GM18505 (cell line): ENCODE results near the gene CDKN2B-AS1.

Experiments used
- ATAC-seq: cut with Tn5 transposase; IDR thresholded peaks from one replicate; pipeline ENCODE4 v1.9.1; 2021; ENCODE audit not compliant: unreplicated experiment
- POLR2A ChIP-seq: IDR thresholded peaks from 4 replicates; pipeline ENCODE4 v1.6.1; 2011; ENCODE audit warnings: borderline replicate concordance; ENCODE audit not compliant: insufficient read depth, insufficient read length; ENCODE audit errors: extremely low read depth

The CDKN2B-AS1 gene

GRCh38 chr9:22035591-22036011, 41.0 kb downstream of the CDKN2B-AS1 start:
- no peak for TF ChIP-seq POLR2A
- ATAC-seq = no peak

GRCh38 chr9:22036866-22037626, 42.5 kb downstream of the CDKN2B-AS1 start:
- ATAC-seq = no peak
- TF ChIP-seq POLR2A = no peak

- no peak for ATAC-seq
- TF ChIP-seq POLR2A = no peak
Measured at GRCh38 chr9:22037954-22038690, 43.5 kb downstream of the CDKN2B-AS1 start.

GRCh38 chr9:22039258-22039657, 44.7 kb downstream of the CDKN2B-AS1 start:
- TF ChIP-seq POLR2A = no peak
- ATAC-seq = no peak

GRCh38 chr9:22040760-22041159, 46.2 kb downstream of the CDKN2B-AS1 start:
- no peak for ATAC-seq

GRCh38 chr9:22041344-22041743, 46.8 kb downstream of the CDKN2B-AS1 start:
- TF ChIP-seq POLR2A = no peak
- no peak for ATAC-seq

More at GRCh38 chr9:22040760-22041159, 46.2 kb downstream of the CDKN2B-AS1 start:
- no peak for TF ChIP-seq POLR2A

- no peak for TF ChIP-seq POLR2A
Measured at GRCh38 chr9:22041775-22042174, 47.2 kb downstream of the CDKN2B-AS1 start.

GRCh38 chr9:22043928-22044327, 49.3 kb downstream of the CDKN2B-AS1 start:
- TF ChIP-seq POLR2A = no peak
- ATAC-seq = no peak

More at GRCh38 chr9:22041775-22042174, 47.2 kb downstream of the CDKN2B-AS1 start:
- ATAC-seq = no peak

GRCh38 chr9:22044583-22044982, 50.0 kb downstream of the CDKN2B-AS1 start:
- no peak for ATAC-seq
- no peak for TF ChIP-seq POLR2A

GRCh38 chr9:22045423-22045822, 50.8 kb downstream of the CDKN2B-AS1 start:
- no peak for TF ChIP-seq POLR2A
- no peak for ATAC-seq

- ATAC-seq = no peak
- TF ChIP-seq POLR2A = no peak
Measured at GRCh38 chr9:22046243-22046885, 51.8 kb downstream of the CDKN2B-AS1 start.

GRCh38 chr9:22047596-22047995, 53.0 kb downstream of the CDKN2B-AS1 start:
- no peak for TF ChIP-seq POLR2A
- ATAC-seq = no peak

- TF ChIP-seq POLR2A = no peak
- ATAC-seq = no peak
Measured at GRCh38 chr9:22049411-22049810, 54.8 kb downstream of the CDKN2B-AS1 start.
